Endometrium (tissue), 2 donors: ENCODE measurements around the gene MUC13.

Experiments used
- FAIRE-seq: peaks from 2 replicates; lab custom pipeline; 2012; peaks lifted over from hg19 to GRCh38; lab: Jason Lieb, UNC
- donor health status: control.
- donor health status: control.

MUC13 gene

GRCh38 chr3:124896824-124897526 is 37.6 kb downstream of the MUC13 start:
- FAIRE-seq: no peak

- no peak for FAIRE-seq
These were observed 38.8 kb downstream of the MUC13 start for GRCh38 chr3:124895756-124896155.

- no peak for FAIRE-seq
These were observed 41.0 kb downstream of the MUC13 start for GRCh38 chr3:124893526-124893925.

GRCh38 chr3:124890573-124891190 is 43.9 kb downstream of the MUC13 start:
- FAIRE-seq: no peak

- FAIRE-seq: no peak
These were observed 45.8 kb downstream of the MUC13 start for GRCh38 chr3:124888482-124889441.

DNA sequence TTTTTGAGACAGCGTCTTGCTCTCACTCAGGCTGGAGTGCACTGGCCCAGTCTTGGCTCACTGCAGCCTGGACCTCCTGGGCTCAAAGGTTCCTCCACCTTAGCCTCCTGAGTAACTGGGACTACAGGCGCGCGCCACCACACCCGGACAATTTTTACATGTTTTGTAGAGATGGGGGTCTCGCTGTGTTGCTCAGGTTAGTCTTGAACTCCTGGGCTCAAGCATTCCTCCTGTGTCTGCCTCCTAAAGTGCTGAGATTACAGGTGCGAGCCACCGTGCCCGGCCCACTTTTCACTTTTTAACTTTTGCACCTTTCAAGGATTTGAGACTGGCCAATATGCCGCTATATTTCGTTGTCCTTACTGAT is 46.6 kb downstream of the MUC13 start:
- no peak for FAIRE-seq

GRCh38 chr3:124887177-124887931 is 47.2 kb downstream of the MUC13 start, which contains the start of gene ITGB5:
Gene ITGB5, minus strand, starts transcription at chr3:124887365. Its CDS starts 365 bp downstream, at chr3:124887000.
- no peak for FAIRE-seq

DNA sequence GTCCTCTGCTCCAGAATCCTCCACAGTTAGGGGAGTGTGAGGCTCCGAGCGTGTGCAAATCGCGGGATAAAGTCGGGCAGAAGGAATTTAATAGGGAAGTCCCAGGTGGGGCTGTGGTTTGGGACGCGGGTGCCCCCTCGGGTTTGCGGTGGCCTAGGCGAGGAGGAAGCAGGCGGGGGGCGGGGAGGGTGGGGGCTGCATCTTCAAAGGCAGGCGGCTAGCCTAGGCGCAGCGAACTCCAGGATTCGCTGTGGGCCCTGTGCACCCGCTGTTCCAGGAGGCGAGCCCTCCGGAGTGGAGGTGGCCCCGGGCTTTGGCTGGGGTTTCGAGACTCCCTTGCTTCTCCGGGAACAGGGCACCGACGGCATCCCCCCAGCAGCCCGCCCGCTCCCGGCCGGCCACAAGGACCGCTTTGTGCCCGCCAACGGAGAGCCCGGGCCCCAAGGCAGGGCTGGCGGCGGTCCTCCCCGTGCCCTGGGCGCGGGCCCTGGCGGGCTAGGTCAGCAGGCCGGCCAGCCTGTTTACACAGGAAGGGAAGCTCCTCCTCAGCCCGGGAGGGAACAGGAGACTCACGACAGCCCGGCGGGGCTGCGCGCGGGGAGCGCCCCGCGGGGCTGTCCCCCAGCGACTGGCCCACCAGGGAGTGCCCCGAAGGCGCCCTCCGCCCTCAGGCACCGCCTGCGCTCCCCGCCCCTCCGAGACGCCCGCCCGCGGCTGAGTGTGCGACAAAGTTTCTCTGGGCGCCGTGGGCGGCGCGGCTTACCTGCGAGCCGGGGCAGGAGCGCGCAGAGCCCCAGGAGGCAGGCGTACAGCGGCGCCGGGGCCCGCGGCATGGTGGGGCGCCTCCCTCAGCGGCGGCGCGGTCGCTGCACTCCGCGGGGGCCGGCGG is 48.1 kb downstream of the MUC13 start:
- FAIRE-seq: no peak

- FAIRE-seq: peak; percentile 26
These were observed 48.9 kb downstream of the MUC13 start for GRCh38 chr3:124885466-124886167.

GRCh38 chr3:124884474-124885101 is 50.0 kb downstream of the MUC13 start:
- FAIRE-seq: no peak

DNA sequence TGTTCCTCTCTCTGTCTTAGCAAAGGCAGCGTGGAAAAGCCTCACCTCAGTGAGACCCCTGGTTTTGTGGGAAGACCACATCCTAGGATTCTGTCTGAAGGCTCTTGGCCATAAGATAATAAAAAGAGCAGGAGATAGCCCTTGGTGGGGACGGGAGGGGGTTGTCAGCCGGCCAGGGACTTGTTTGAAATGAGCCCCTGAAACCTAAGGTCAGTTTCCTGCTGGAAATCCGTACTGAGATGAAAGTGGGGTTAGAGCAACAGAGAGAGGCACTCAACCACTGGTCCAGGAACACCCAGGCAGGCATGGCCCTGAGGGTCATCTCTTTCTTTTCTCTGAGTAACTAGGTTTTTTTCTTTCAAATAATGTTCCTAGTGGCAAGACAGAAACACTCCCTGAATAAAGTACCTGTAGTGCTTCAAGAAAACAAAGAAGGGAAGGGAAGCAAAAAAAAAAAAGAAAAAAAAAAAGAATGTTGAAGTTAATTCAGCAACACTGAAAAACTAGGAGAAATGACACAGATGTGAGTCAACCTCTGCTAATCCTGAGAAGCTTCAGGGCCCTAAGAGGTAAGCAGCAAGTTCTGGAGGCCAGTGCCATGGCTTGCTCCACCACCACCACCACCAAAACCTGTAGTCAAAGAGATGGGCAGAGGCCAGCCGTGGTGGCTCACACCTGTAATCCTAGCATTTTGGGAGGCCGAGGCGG is 50.6 kb downstream of the MUC13 start:
- no peak for FAIRE-seq

- no peak for FAIRE-seq
These were observed 51.5 kb downstream of the MUC13 start for GRCh38 chr3:124882816-124883747.

- FAIRE-seq: no peak
These were observed 52.4 kb downstream of the MUC13 start for GRCh38 chr3:124881976-124882697.

DNA sequence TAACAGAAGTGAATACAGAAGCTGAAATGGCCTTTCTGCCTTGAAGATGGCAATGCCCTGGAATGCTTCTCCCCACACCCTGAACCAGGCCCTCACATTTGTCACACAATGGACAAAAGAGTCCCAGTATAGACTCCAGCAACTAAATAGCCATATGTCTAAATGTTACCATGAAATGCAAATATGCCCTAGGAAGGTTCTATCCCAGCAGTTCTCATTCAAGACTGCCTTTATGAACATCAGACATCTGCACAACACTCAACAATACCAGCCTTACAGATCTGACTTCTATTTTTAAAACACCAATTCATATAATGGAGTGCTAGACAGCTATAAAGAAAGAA is 55.2 kb downstream of the MUC13 start:
- no peak for FAIRE-seq

GRCh38 chr3:124878561-124879336 is 55.8 kb downstream of the MUC13 start:
- no peak for FAIRE-seq

DNA sequence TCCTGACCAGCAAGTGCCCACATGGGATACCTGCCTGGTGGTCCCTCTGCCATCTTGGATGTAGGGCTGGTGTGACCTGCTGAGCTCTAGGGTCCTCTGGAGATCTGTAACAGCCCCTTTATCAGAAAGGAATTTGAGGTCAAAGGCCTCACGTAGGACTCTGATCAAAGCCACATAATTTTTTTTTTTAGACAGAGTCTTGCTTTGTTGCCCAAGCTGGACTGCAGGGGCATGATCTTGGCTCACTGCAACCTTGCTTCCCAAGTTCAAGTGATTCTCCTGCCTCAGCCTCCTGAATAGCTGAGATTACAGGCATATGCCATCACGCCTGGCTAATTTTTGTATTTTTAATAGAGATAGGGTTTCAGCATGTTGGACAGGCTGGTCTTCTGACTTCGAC is 56.9 kb downstream of the MUC13 start:
- FAIRE-seq: no peak

DNA sequence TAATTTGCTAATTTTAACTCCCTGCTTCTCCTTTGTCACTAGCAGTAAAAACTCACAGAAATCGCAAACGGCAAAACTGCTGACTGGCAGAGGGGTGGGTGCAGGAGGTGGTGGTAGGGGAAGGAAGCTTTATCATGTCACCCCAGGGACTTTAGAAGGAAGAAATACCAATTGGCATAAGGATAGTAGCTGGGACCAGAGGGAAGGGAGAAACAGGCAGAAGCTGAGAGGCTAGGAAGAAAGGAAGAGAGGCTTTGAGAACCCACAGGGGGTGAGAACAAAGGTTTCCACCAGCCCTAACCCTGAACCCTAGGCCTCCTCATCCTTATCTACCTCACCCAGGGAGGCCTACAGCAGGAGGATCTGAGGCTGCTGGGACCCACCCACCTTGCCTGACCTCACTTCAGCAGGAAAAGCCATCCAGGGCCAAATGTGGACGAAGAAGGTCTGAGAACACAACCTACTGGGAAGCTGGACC is 58.1 kb downstream of the MUC13 start:
- FAIRE-seq: no peak
